Measurements from ENCODE around the gene DBF4B.

GRCh38 chr17:44787271-44787940 lies 78.9 kb downstream of the DBF4B start:
- TF ChIP-seq CTCF (IDR thresholded peaks at IDR 0.05; ENCODE audit: borderline replicate concordance, extremely low read depth, low read length, poor library complexity, severe bottlenecking) (no peak), EZH2 (IDR thresholded peaks at IDR 0.05; ENCODE audit: borderline replicate concordance, low read depth, low read length, severe bottlenecking) (no peak)

Data from DND-41 (cell line).